ENCODE measurements around the gene PDZD2.

DNA sequence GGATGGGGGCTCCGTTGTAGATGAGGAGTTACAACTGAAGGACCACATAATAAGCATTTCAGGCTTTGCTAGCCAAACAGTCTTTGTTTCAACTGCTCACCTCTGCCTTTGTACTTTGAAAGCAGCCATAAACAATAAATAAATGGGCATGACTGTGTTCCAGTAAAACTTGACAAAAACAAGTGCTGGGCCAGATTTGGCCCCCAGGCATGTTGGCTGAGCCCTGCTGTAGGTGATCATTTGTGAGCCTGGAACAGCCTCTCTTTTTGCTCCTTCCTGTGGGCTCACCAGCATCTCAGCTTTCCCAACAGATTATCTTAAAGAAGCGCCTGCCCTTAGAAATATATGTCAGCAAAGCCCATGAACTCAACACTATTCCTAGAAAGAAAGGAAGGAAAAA is 385.8 kb downstream of the PDZD2 start:
- TF ChIP-seq, protein P1, sequence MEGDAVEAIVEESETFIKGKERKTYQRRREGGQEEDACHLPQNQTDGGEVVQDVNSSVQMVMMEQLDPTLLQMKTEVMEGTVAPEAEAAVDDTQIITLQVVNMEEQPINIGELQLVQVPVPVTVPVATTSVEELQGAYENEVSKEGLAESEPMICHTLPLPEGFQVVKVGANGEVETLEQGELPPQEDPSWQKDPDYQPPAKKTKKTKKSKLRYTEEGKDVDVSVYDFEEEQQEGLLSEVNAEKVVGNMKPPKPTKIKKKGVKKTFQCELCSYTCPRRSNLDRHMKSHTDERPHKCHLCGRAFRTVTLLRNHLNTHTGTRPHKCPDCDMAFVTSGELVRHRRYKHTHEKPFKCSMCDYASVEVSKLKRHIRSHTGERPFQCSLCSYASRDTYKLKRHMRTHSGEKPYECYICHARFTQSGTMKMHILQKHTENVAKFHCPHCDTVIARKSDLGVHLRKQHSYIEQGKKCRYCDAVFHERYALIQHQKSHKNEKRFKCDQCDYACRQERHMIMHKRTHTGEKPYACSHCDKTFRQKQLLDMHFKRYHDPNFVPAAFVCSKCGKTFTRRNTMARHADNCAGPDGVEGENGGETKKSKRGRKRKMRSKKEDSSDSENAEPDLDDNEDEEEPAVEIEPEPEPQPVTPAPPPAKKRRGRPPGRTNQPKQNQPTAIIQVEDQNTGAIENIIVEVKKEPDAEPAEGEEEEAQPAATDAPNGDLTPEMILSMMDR (IDR thresholded peaks at IDR 0.05): no peak
- TF ChIP-seq EZH2phosphoT487 (IDR thresholded peaks at IDR 0.05) (no peak), EZH2 (IDR thresholded peaks at IDR 0.05) (no peak)

Measured in neural progenitor cell (in vitro differentiated cells).